Tibial artery (tissue), 4 donors: ENCODE data around the gene PCDH9.

Experiments used
- DNase-seq, 2 donors: peaks; one replicate each; pipeline ENCODE4 v3.0.0-alpha.2; 2019
- H3K27ac ChIP-seq, 2 donors: fragments of 200-600 bp; sonication (generic) in 1 of 2; 1 replicate in 1 of 2; 2 replicates in 1 of 2; pipeline ENCODE4 v1.5.1; 2018 to 2019; ENCODE audit warnings: mild to moderate bottlenecking in 1 of 2
- H3K27me3 ChIP-seq, 2 donors: fragments of 200-600 bp; sonication (generic) in 1 of 2; one replicate each; pipeline versions ENCODE4 v1.5.1 to v1.6.0; 2016 to 2019
- H3K36me3 ChIP-seq, 3 donors: fragments of 200-600 bp; sonication (generic) in 2 of 3; one replicate each; pipeline ENCODE4 v1.5.1; 2016 to 2019; ENCODE audit warnings: mild to moderate bottlenecking in 2 of 3
- H3K4me1 ChIP-seq, 4 donors: fragments of 200-600 bp; sonication (generic) in 2 of 4; 1 replicate in 3 of 4; 2 replicates in 1 of 4; pipeline ENCODE4 v1.5.1; 2016 to 2019
- H3K4me3 ChIP-seq, 2 donors: fragments of 200-600 bp; sonication (generic) in 1 of 2; 1 replicate in 1 of 2; 2 replicates in 1 of 2; pipeline ENCODE4 v1.5.1; 2018 to 2019; ENCODE audit warnings: mild to moderate bottlenecking in 2 of 2
- H3K9me3 ChIP-seq, 3 donors: fragments of 200-600 bp; sonication (generic) in 1 of 3; one replicate each; pipeline ENCODE4 v1.5.1; 2016 to 2019
- intact Hi-C: fragments of 100-400 bp; cut with DNase I; formaldehyde crosslinking; loops from one replicate; pipeline ENCODE4 v1.15.0; 2023; ENCODE audit warnings: low total_unique reads
- TF ChIP-seq, protein P1 (sequence below), 2 experiments: fragments of 200-600 bp in 1 of 2; fragments of 450-650 bp in 1 of 2; IDR thresholded peaks; one replicate each; pipeline ENCODE4 v1.5.1; 2017 to 2019; ENCODE audit warnings: antibody characterized with exemption in 2 of 2, mild to moderate bottlenecking in 1 of 2, moderate library complexity in 1 of 2

The PCDH9 gene

GRCh38 chr13:66322936-66323335, 907.2 kb downstream of the PCDH9 start:
- intact Hi-C loops = no loop called here
- Histone ChIP-seq H3K27me3 (no peaks in the 10 kb centered on the region), H3K9me3 (no peaks in the 10 kb centered on the region), H3K4me1 (no peaks in the 10 kb centered on the region), H3K36me3 (no peaks in the 10 kb centered on the region), H3K4me3 (no peak overlapping the region), H3K27ac (no peak overlapping the region)
- TF ChIP-seq, protein P1, sequence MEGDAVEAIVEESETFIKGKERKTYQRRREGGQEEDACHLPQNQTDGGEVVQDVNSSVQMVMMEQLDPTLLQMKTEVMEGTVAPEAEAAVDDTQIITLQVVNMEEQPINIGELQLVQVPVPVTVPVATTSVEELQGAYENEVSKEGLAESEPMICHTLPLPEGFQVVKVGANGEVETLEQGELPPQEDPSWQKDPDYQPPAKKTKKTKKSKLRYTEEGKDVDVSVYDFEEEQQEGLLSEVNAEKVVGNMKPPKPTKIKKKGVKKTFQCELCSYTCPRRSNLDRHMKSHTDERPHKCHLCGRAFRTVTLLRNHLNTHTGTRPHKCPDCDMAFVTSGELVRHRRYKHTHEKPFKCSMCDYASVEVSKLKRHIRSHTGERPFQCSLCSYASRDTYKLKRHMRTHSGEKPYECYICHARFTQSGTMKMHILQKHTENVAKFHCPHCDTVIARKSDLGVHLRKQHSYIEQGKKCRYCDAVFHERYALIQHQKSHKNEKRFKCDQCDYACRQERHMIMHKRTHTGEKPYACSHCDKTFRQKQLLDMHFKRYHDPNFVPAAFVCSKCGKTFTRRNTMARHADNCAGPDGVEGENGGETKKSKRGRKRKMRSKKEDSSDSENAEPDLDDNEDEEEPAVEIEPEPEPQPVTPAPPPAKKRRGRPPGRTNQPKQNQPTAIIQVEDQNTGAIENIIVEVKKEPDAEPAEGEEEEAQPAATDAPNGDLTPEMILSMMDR (IDR thresholded peaks at IDR 0.05) = no peak
- DNase-seq = no peak

- Histone ChIP-seq H3K4me1 (no peaks in the 10 kb centered on the region), H3K9me3 (no peaks in the 10 kb centered on the region)
- intact Hi-C loops = no loop called here
These were observed 907.9 kb downstream of the PCDH9 start for GRCh38 chr13:66322193-66322740.

DNA sequence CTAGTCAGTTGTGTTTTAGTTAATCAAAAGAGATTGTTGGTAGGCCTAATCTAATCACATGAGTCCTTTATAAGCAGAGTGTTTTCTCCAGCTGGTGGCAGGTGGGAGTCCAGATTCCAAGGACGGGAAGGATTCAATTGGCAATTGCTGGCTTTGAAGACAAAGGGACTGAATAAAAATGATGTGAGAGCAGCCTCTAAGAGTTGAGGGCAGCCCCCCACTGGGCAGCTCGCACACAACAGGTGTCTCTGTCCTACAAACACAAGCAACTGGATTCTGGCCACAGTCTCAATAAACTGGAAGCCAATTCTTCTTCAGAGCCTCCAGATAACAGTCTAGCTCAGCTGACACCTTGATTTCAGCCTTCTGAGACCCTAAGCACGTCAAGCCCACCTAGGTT, 915.2 kb downstream of the PCDH9 start:
- DNase-seq = no peak
- Histone ChIP-seq H3K4me1 (peaks cover 0 to 12% (median 7%) of the 10 kb centered on the region in 4 donors), H3K36me3 (no peaks in the 10 kb centered on the region), H3K27me3 (no peaks in the 10 kb centered on the region), H3K9me3 (no peaks in the 10 kb centered on the region), H3K4me3 (no peak overlapping the region), H3K27ac (no peak overlapping the region)
- intact Hi-C loops = no loop called here
- TF ChIP-seq, protein P1 (IDR thresholded peaks at IDR 0.05) = no peak

More at GRCh38 chr13:66322193-66322740, 907.9 kb downstream of the PCDH9 start:
- no peaks in the 10 kb centered on the region for H3K36me3 ChIP-seq
- TF ChIP-seq, protein P1 (IDR thresholded peaks at IDR 0.05) = no peak
- H3K27ac ChIP-seq = no peak overlapping the region
- DNase-seq = no peak
- H3K4me3 ChIP-seq = no peak overlapping the region
- H3K27me3 ChIP-seq = no peaks in the 10 kb centered on the region

- DNase-seq = no peak
- no peak overlapping the region for H3K27ac ChIP-seq
- intact Hi-C loops = no loop called here
These were observed 916.7 kb downstream of the PCDH9 start for GRCh38 chr13:66313413-66313812.

GRCh38 chr13:66312312-66313087, 917.6 kb downstream of the PCDH9 start:
- Histone ChIP-seq H3K27me3 (no peaks in the 10 kb centered on the region), H3K9me3 (no peaks in the 10 kb centered on the region), H3K36me3 (no peaks in the 10 kb centered on the region), H3K27ac (no peak overlapping the region), H3K4me1 (peaks cover 0 to 12% (median 7%) of the 10 kb centered on the region in 4 donors), H3K4me3 (no peak overlapping the region)
- intact Hi-C loops = no loop called here
- DNase-seq = no peak
- TF ChIP-seq, protein P1 (IDR thresholded peaks at IDR 0.05) = no peak

More at GRCh38 chr13:66313413-66313812, 916.7 kb downstream of the PCDH9 start:
- peaks cover 0 to 12% (median 7%) of the 10 kb centered on the region in 4 donors for H3K4me1 ChIP-seq
- TF ChIP-seq, protein P1 (IDR thresholded peaks at IDR 0.05) = no peak
- H3K36me3 ChIP-seq = no peaks in the 10 kb centered on the region
- no peaks in the 10 kb centered on the region for H3K27me3 ChIP-seq
- no peak overlapping the region for H3K4me3 ChIP-seq
- H3K9me3 ChIP-seq = no peaks in the 10 kb centered on the region
